IMR-90 (cell line): ENCODE data around the gene ZNF341. TPM values are rescaled to one million over a fixed set of nuclear protein-coding genes. Genes with fewer than 3 reads are reported as not detected.

Experiments used
- ATAC-seq: fragments of 200-7000 bp; cut with Tn5 transposase; 2 replicates; pipeline ENCODE4 v1.9.1; 2020; ENCODE audit warnings: low read depth, mild to moderate bottlenecking, moderate library complexity
- BruUV-seq: library from RNA; stranded (reverse); fragments of 400-500 nt; replicated peaks from 2 replicates; lab custom pipeline; 2021; lab: Mats Ljungman, UMichigan
- CTCF ChIA-PET: fragments of 300-600 bp; formaldehyde crosslinking; extraction: SDS; loops from one replicate; lab custom pipeline; 2021; ENCODE audit warnings: antibody characterized with exemption; lab: Yijun Ruan, JAX
- POLR2A ChIA-PET: fragments of 300-600 bp; sonication (Branson Sonifier 250); formaldehyde crosslinking; loops from one replicate; lab custom pipeline; 2022; ENCODE audit warnings: antibody characterized with exemption; ENCODE audit not compliant: unreplicated experiment; lab: Charles Lee
- DNase-seq: peaks from one replicate; pipeline ENCODE4 v3.0.0; 2013
- H2AFZ ChIP-seq: replicated peaks from 2 replicates; pipeline ENCODE3; 2013; ENCODE audit warnings: low read length, mild to moderate bottlenecking; ENCODE audit not compliant: poor library complexity
- H2AK5ac ChIP-seq: 2 replicates; pipeline ENCODE4 v1.6.1; 2013; ENCODE audit warnings: low read depth, low read length, inconsistent platforms
- H2AK9ac ChIP-seq: replicated peaks from 2 replicates; pipeline ENCODE3; 2013; ENCODE audit warnings: mild to moderate bottlenecking, low read depth, low read length, moderate library complexity; ENCODE audit not compliant: poor library complexity
- H2BK120ac ChIP-seq: 2 replicates; pipeline ENCODE4 v1.6.1; 2013; ENCODE audit warnings: low read depth, low read length, inconsistent platforms
- H2BK15ac ChIP-seq: 3 replicates; pipeline ENCODE4 v1.6.1; 2013; ENCODE audit warnings: low read depth, low read length, inconsistent platforms
- H2BK20ac ChIP-seq: 2 replicates; pipeline ENCODE4 v1.6.1; 2013; ENCODE audit warnings: low read depth, mild to moderate bottlenecking, inconsistent platforms, low read length, moderate library complexity
- H2BK5ac ChIP-seq: 2 replicates; pipeline ENCODE4 v1.6.1; 2013; ENCODE audit warnings: mild to moderate bottlenecking, low read depth, low read length, inconsistent platforms; ENCODE audit not compliant: poor library complexity, severe bottlenecking
- H3K14ac ChIP-seq: replicated peaks from 2 replicates; pipeline ENCODE4 v1.6.1; 2013; ENCODE audit warnings: low read depth, low read length, inconsistent platforms
- H3K18ac ChIP-seq: 2 replicates; pipeline ENCODE4 v1.6.1; 2013; ENCODE audit warnings: low read depth, low read length, control low read depth
- H3K23ac ChIP-seq: 2 replicates; pipeline ENCODE4 v1.6.1; 2013; ENCODE audit warnings: low read depth, low read length, inconsistent platforms
- H3K27ac ChIP-seq: 2 replicates; pipeline ENCODE4 v1.5.1; 2013; ENCODE audit warnings: mild to moderate bottlenecking, control low read depth, low read length; ENCODE audit not compliant: insufficient read depth
- H3K27me3 ChIP-seq: 2 replicates; pipeline ENCODE4 v1.6.1; 2013; ENCODE audit warnings: low read length; ENCODE audit not compliant: control insufficient read depth, insufficient read depth
- H3K36me3 ChIP-seq: 2 replicates; pipeline ENCODE4 v1.6.1; 2013; ENCODE audit warnings: low read length, mixed read lengths; ENCODE audit not compliant: control insufficient read depth, insufficient read depth
- H3K4ac ChIP-seq: 2 replicates; pipeline ENCODE4 v1.6.1; 2013; ENCODE audit warnings: low read depth, low read length, inconsistent platforms
- H3K4me1 ChIP-seq: 2 replicates; pipeline ENCODE4 v1.6.1; 2013; ENCODE audit warnings: low read length, mixed read lengths; ENCODE audit not compliant: control insufficient read depth, insufficient read depth
- H3K4me2 ChIP-seq: 2 replicates; pipeline ENCODE4 v1.6.1; 2013; ENCODE audit warnings: low read depth, mild to moderate bottlenecking, control low read depth, low read length, moderate library complexity
- H3K4me3 ChIP-seq: 2 replicates; pipeline ENCODE4 v1.5.1; 2013; ENCODE audit warnings: low read depth, mild to moderate bottlenecking, control low read depth, low read length, moderate library complexity; ENCODE audit not compliant: insufficient read depth
- H3K56ac ChIP-seq: 2 replicates; pipeline ENCODE4 v1.6.1; 2013; ENCODE audit warnings: low read length, inconsistent platforms; ENCODE audit not compliant: insufficient read depth; ENCODE audit errors: extremely low read depth
- H3K79me1 ChIP-seq, 2 experiments: 2 replicates each; pipeline ENCODE4 v1.6.1; 2013; ENCODE audit warnings: low read length in 2 of 2, inconsistent platforms in 1 of 2, low read depth in 1 of 2
- H3K9ac ChIP-seq: 2 replicates; pipeline ENCODE4 v1.6.1; 2013; ENCODE audit warnings: low read depth, low read length, control low read depth
- H3K9me1 ChIP-seq: 2 replicates; pipeline ENCODE4 v1.6.1; 2013; ENCODE audit warnings: low read length, inconsistent platforms; ENCODE audit not compliant: insufficient read depth
- H3K9me3 ChIP-seq: 2 replicates; pipeline ENCODE4 v1.6.1; 2013; ENCODE audit warnings: low read length; ENCODE audit not compliant: control insufficient read depth, insufficient read depth
- H4K20me1 ChIP-seq: 2 replicates; pipeline ENCODE4 v1.6.1; 2013; ENCODE audit warnings: low read length, inconsistent platforms; ENCODE audit not compliant: insufficient read depth
- H4K5ac ChIP-seq: 2 replicates; pipeline ENCODE4 v1.6.1; 2013; ENCODE audit warnings: mild to moderate bottlenecking, low read depth, low read length, control low read depth
- H4K8ac ChIP-seq, 2 experiments: 2 replicates each; pipeline ENCODE4 v1.6.1; 2013; ENCODE audit warnings: low read depth in 2 of 2, low read length in 2 of 2, control low read depth in 1 of 2, inconsistent platforms in 1 of 2
- H4K91ac ChIP-seq: 2 replicates; pipeline ENCODE4 v1.6.1; 2013; ENCODE audit warnings: low read depth, low read length, inconsistent platforms; ENCODE audit not compliant: insufficient read depth
- BHLHE40 ChIP-seq: fragments of 150-350 bp; IDR thresholded peaks from 2 replicates; pipeline ENCODE4 v1.6.1; 2016; ENCODE audit warnings: mild to moderate bottlenecking, low read depth, low read length
- CEBPB ChIP-seq: IDR thresholded peaks from 2 replicates; pipeline ENCODE4 v1.6.1; 2012; ENCODE audit warnings: low read depth, low read length, improper control_type of control experiment
- CHD1 ChIP-seq: IDR thresholded peaks from 2 replicates; pipeline ENCODE4 v1.6.1; 2012; ENCODE audit warnings: low read depth, low read length, improper control_type of control experiment
- CTCF ChIP-seq: conservative IDR thresholded peaks from 2 replicates; pipeline ENCODE4 v1.5.1; 2012; ENCODE audit warnings: mild to moderate bottlenecking, low read depth, low read length, improper control_type of control experiment
- ELK1 ChIP-seq: fragments of 150-350 bp; IDR thresholded peaks from 2 replicates; pipeline ENCODE4 v1.6.1; 2016; ENCODE audit warnings: low read depth, mild to moderate bottlenecking, low read length, moderate library complexity, borderline replicate concordance
- FOS ChIP-seq: fragments of 150-350 bp; IDR thresholded peaks from 2 replicates; pipeline ENCODE4 v1.6.1; 2016; ENCODE audit warnings: low read depth, low read length
- MAFK ChIP-seq: IDR thresholded peaks from 2 replicates; pipeline ENCODE4 v1.6.1; 2012; ENCODE audit warnings: low read depth, low read length, improper control_type of control experiment
- MAZ ChIP-seq: IDR thresholded peaks from 2 replicates; pipeline ENCODE4 v1.6.1; 2012; ENCODE audit warnings: low read depth, mild to moderate bottlenecking, low read length, improper control_type of control experiment, moderate library complexity, borderline replicate concordance
- MXI1 ChIP-seq: IDR thresholded peaks from 2 replicates; pipeline ENCODE4 v1.6.1; 2012; ENCODE audit warnings: low read depth, mild to moderate bottlenecking, low read length, moderate library complexity, borderline replicate concordance
- NFE2L2 ChIP-seq: fragments of 150-350 bp; IDR thresholded peaks from 2 replicates; pipeline ENCODE4 v1.6.1; 2016; ENCODE audit warnings: low read depth, mild to moderate bottlenecking, low read length
- POLR2A ChIP-seq: IDR thresholded peaks from 2 replicates; pipeline ENCODE4 v1.6.1; 2012; ENCODE audit warnings: mild to moderate bottlenecking, low read depth, low read length
- RAD21 ChIP-seq: IDR thresholded peaks from 2 replicates; pipeline ENCODE4 v1.6.1; 2012; ENCODE audit warnings: low read length, improper control_type of control experiment
- RCOR1 ChIP-seq: IDR thresholded peaks from 2 replicates; pipeline ENCODE4 v1.6.1; 2012; ENCODE audit warnings: mild to moderate bottlenecking, low read length, improper control_type of control experiment; ENCODE audit not compliant: insufficient replicate concordance
- USF2 ChIP-seq: fragments of 150-350 bp; IDR thresholded peaks from 2 replicates; pipeline ENCODE4 v1.6.1; 2017; ENCODE audit warnings: mild to moderate bottlenecking, antibody characterized with exemption, low read length, low read depth
- WGBS, 2 experiments: methylation state at CpG; one replicate each; pipeline versions ENCODE4 v1.1.5 to v1.1.7; 2013; ENCODE audit warnings: missing lambda C conversion rate in 2 of 2; ENCODE audit not compliant: insufficient read length in 1 of 2; ENCODE audit errors: extremely low coverage in 2 of 2; 5-methylcytosine and 5-hydroxymethylcytosine counted together
- dilution Hi-C: fragments of 300-500 bp; cut with HindIII; formaldehyde crosslinking; loops from one replicate; pipeline ENCODE4 v1.14.3; 2018; ENCODE audit warnings: low sequenced_read_pairs; ENCODE audit not compliant: unreplicated experiment
- in situ Hi-C: fragments of 300-500 bp; cut with MboI; formaldehyde crosslinking; loops from 3 replicates; pipeline ENCODE4 v1.14.3; 2019; ENCODE audit warnings: low sequenced_read_pairs, inconsistent platforms, mixed read lengths
- intact Hi-C: fragments of 100-400 bp; cut with micrococcal nuclease; formaldehyde crosslinking; loops from 2 replicates; pipeline ENCODE4 v1.10.0; 2022
- polyA plus RNA-seq, 3 experiments: library from polyadenylated mRNA; depleted of rRNA; stranded (reverse); fragments of >200 nt; gene quantifications; 2 replicates each; pipeline ENCODE4 v1.2.3, GENCODE V29; 2012; ENCODE audit warnings: low replicate concordance in 1 of 3
- total RNA-seq: library from RNA; depleted of rRNA; stranded (reverse); fragments of >200 nt; gene quantifications from 2 replicates; pipeline ENCODE4 v1.2.3, GENCODE V29; 2012

ZNF341 gene
- total and polyA plus RNA-seq, 2 of the 4 experiments (the other 2 are of a cell fraction), result 1.1 to 3.4 TPM

GRCh38 chr20:33840759-33841435, 109.1 kb downstream of the ZNF341 start:
- H3K23ac ChIP-seq, result no peak overlapping the region
- dilution Hi-C loops, result no loop called here
- no peak overlapping the region for H2BK20ac ChIP-seq
- H4K5ac ChIP-seq, result no peak overlapping the region
- H3K9me3 ChIP-seq, result no peaks in the 10 kb centered on the region
- H3K27me3 ChIP-seq, result no peaks in the 10 kb centered on the region
- DNase-seq (no peak), ATAC-seq (no peak)
- no peak overlapping the region for H2BK5ac ChIP-seq
- no peak overlapping the region for H2BK15ac ChIP-seq
- H3K9ac ChIP-seq, result no peak overlapping the region
- no peak overlapping the region for H2BK120ac ChIP-seq
- H3K27ac ChIP-seq, result no peak overlapping the region
- H2AK5ac ChIP-seq, result no peak overlapping the region
- H3K14ac ChIP-seq, result no peak overlapping the region
- H4K8ac ChIP-seq, result no peak overlapping the region
- H3K36me3 ChIP-seq, result no peaks in the 10 kb centered on the region
- H3K18ac ChIP-seq, result no peak overlapping the region
- BruUV-seq, result no TSS peak
- no peak overlapping the region for H4K91ac ChIP-seq
- WGBS, 2 experiments, result 17% methylated on average over 1 of the region's 4 CpGs; no CpG with 5 or more reads in 1 of the 2 experiments
- in situ Hi-C loops, result no loop called here
- intact Hi-C loops, result no loop called here
- H2AFZ ChIP-seq, result no peak overlapping the region
- TF ChIP-seq RAD21 (no peak), CEBPB (no peak), FOS (no peak), CHD1 (no peak), CTCF (no peak), ELK1 (no peak), USF2 (no peak), MAFK (no peak), POLR2A (no peak), BHLHE40 (no peak), RCOR1 (no peak), MXI1 (no peak), NFE2L2 (no peak), MAZ (no peak)
- no peak overlapping the region for H3K4ac ChIP-seq
- H3K4me1 ChIP-seq, result peaks cover 14% of the 10 kb centered on the region
- H3K56ac ChIP-seq, result no peak overlapping the region
- CTCF ChIA-PET, result interaction anchor here (0.6 kb wide), 1 partner anchor 1614 kb away, joined by 3 read pairs; no protein-coding TSS in a partner anchor
- peaks cover 46% of the 10 kb centered on the region for H3K9me1 ChIP-seq
- no peak overlapping the region for H2AK9ac ChIP-seq
- no peak overlapping the region for H3K4me2 ChIP-seq
- POLR2A ChIA-PET, result no interaction called here
- H3K79me1 ChIP-seq, result peaks cover 62 to 93% of the 10 kb centered on the region in 2 experiments
- H4K20me1 ChIP-seq, result peaks cover 100% of the 10 kb centered on the region
- H3K4me3 ChIP-seq, result no peak overlapping the region
